Measurements from ENCODE around the gene TFCP2.
"Not testable (repeated sequence)": the region's sequence is repeated elsewhere in the genome, so short reads cannot be mapped to it uniquely, and the experiment has no call there.

TFCP2 gene

GRCh38 chr12:51147309-51147708 lies 25.6 kb downstream of the TFCP2 start:
- no peak for DNase-seq

DNA sequence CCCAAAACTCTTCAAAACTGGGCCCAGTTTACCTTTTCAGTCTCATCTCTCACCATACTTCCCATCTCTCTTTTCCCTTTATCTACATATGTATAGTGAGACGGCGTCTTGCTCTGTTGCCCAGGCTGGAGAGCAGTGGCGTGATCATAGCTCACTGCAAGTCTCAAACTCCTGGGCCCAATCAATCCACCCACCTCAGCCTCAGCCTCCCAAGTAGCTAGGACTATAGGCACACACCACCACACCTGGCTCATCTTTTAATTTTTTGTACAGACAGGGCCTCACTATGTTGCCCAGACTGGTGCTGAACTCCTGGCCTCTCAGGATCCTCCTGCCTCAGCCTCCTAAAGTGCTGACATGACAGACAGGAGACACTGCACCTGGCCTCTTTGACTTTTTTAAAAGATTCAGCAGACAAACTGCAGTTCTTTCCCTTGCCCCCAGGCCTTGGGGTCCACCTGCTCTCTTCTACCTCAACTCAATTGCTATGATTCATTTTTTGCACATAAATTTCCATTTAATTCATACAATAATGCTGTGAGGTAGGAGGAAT lies 33.6 kb downstream of the TFCP2 start:
- DNase-seq: no peak

DNA sequence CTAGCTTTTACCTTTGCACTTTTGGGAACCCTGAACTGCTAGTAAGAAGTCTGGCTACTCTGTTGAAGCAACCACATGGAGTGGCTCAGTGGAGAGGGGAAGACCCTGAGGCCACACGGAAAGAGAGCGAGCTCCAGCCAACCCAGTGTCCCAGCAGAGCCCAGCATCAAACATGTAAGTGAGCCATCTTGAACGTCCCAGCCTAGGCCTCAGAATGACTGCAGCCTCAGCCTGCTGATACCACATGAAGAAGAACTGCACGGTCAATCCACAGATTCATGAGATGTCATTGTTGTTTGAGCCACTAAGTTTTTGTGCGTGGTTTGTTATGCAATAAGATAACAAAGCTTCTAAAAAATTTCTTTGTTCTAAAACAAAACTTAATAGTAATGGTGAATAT lies 40.2 kb downstream of the TFCP2 start:
- no peak for DNase-seq

DNA sequence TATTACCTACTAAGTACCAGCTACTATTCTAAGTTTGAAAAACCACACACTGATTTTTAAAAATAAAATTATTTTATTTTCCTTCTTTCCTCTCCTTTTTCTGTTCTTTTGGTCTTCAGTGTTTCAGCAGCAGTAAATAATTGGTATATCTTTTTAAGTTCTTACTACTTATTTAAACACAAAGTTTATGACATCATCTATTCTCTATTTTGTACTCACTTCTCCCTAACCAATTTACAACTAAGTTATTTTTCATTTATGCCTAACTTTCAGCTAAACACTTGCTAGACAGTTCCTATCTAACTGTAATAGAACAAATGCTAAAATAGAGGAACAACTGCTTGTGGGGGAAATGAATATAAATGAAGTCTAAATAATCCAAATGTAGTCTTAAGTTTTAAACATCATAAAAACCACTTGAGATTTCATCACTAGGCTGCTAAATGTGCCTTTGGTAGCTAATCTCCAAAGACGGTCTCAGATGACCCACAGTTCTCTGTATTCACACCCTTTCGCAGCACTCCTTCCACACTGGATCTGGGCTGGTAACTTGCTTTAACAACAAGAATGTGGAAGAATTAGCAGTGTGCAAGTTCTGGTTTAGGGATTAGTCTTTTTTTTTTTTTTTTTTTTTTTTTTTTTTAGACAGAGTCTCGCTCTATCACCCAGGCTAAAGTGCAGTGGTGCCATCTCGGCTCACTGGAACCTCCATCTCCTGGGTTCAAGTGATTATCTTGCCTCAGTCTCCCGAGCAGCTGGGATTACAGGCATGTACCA lies 41.0 kb downstream of the TFCP2 start:
- DNase-seq: no peak

- no peak for DNase-seq
These were observed 44.0 kb downstream of the TFCP2 start for GRCh38 chr12:51128919-51129318.

- no peak for DNase-seq
These were observed 45.7 kb downstream of the TFCP2 start for GRCh38 chr12:51127050-51127729.

GRCh38 chr12:51126297-51126696 lies 46.6 kb downstream of the TFCP2 start:
- no peak for DNase-seq

- no peak for DNase-seq
These were observed 48.4 kb downstream of the TFCP2 start for GRCh38 chr12:51124504-51124903.

DNA sequence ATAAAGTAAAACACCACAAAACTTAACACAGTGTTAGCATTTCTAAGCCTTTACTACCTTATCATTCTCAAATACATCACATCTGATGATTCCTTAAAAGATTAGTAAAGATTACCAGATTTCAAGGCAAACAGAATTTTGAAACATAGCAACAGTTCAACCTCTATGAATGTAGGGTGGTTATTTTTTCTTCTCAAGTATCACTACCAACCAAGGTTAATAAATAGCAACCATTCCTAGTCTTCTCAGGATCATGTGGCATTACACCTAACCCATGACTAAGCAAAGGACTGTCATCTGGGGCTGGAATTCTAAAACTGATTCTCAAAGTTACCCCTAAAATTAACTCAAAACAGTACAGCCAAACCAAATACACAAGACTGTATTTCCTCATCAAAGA lies 50.1 kb downstream of the TFCP2 start:
- no peak for DNase-seq

DNA sequence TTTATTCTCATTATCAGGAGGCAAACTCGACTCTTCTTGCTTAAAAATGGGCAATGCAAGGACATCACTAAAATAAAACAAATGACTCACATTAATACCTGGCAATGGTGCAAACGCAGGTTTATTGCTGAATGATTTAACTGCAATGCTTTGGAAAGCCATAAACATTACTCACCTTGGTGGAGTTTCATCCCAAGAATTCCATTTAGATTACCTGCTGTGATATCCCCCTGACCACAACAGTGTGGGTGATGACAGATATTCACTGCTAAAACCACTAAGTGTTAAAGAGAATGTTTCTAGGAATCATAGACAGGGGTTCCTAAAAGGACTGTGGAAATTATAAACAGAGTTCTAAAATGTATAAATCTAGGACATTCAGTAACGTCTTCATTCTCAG lies 54.2 kb downstream of the TFCP2 start:
- peak; percentile 18 to 60 for DNase-seq

DNA sequence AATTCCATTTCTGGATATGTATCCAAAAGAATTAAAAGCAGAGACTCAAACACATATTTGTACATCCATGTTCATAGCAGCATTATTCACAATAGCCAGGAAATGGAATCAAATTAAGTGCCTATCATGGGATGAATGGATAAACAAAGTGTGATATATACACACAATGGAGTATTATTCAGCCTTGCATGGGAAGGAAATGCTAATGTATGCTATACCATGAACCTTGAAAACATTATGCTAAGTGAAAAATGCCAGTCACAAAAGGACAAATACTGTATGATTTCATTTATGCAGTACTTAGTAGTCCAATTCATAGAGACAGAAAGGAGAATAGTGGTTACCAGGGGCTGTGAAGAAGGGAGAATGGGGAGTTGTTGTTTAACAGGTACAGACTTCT lies 57.4 kb downstream of the TFCP2 start:
- no peak for DNase-seq

DNA sequence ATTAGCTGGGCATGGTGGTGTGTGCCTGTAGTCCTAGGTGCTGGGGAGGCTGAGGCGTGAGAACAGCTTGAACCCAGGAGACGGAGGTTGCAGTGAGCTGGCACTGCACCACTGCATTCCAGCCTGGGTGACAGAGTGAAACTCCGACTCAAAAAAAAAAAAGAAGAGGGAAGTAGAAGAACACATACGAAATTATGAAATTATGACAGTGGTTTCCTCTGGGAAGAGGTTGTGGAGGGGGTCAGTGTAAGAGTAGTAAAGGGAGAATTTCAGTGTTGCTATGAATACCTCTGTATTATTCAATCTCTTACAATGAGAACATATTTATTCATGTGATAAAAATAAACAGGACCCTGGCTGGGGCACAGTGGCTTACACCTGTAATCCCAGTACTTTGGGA lies 64.8 kb downstream of the TFCP2 start:
- no peak for DNase-seq

- no peak for DNase-seq
These were observed 69.0 kb downstream of the TFCP2 start for GRCh38 chr12:51103977-51104376.

DNA sequence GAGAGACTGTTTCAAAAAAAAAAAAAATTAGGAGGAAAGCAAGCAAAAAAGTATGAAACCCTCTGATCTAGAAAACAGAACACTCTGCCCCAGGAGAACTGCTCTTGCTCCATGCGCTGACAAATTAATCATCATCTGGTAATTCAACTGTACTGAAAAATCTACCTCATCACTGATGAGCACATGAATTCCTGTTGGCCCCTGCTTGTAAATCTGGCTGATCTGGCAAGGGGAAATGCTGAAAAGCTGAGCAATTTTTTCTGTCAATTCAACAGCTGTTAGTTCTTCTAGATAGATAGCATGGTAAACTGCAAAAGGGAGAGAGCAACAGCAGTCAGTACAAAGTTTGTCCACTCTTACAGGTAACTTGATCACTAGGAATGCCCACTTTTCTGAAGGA lies 74.3 kb downstream of the TFCP2 start:
- no peak for DNase-seq

DNA sequence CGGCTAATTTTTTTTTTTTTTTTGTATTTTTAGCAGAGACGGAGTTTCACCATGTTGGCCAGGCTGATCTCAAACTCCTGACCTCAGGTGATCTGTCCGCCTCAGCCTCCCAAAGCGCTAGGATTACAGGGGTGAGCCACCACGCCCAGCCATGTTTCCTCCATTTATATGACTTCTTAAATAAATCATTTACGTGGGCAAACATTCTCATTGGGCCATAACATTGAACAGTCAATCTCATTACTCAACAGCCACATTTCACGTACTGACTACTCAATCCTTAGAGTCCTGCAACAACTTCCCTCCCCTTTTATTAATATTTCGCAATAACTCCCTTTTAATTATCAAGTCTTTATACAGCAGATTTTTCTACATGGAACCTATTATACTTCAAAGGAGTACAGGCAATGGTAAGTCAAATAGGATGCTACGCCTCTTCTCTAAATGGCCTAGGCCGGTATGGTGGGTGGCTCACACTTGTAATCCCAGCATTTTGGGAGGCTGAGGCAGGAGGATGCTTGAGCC lies 82.2 kb downstream of the TFCP2 start:
- DNase-seq: no peak

DNA sequence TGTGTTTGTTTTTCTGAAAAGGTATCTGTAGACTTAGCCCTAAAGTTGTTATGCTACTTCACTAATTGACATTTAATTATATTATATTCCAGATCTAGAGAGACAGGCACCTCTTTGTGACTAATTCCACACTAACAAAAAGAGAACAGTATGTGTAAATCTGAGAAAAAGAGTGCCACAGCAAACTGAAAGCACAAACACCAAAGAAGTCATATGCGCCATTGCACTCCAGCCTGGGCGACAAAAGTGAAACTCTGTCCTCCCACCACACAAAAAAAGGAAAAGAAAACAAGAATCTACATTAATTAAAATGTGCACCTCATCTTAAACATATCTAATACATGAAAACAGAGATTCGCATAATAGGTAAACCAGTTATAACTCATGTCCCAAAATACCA lies 85.1 kb downstream of the TFCP2 start:
- DNase-seq: no peak

GRCh38 chr12:51086933-51087332 lies 86.0 kb downstream of the TFCP2 start:
- no peak for DNase-seq

DNA sequence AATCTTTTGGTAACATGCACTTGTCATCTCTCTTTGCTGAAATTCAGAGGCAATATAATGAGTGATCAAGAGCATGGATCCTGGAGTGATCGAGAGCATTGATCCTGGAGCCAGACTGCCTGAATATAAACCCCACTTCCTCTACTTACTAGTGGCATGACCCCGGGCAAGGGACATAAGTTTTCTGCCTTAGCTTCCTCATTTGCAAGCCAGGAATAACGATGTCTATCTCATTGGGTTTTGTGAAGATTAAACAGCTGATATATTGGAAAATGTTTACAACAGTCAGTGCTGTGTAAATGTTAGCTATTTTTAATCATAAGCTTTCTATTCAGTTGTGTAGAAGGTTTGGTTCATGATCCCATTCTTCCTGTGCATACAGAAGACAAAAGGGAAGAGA lies 87.2 kb downstream of the TFCP2 start:
- DNase-seq: no peak

GRCh38 chr12:51083126-51083833 lies 89.7 kb downstream of the TFCP2 start, which contains the start of gene CSRNP2:
Gene CSRNP2, minus strand, starts transcription at chr12:51083596. Its CDS starts 7,035 bp downstream, at chr12:51076561.
- peak; percentile 78 to 91 for DNase-seq

- peak in 1 of 2 experiments; percentile 39 for DNase-seq
These were observed 90.3 kb downstream of the TFCP2 start for GRCh38 chr12:51082561-51083125.

- DNase-seq: no peak
These were observed 91.5 kb downstream of the TFCP2 start for GRCh38 chr12:51081421-51081820.

DNA sequence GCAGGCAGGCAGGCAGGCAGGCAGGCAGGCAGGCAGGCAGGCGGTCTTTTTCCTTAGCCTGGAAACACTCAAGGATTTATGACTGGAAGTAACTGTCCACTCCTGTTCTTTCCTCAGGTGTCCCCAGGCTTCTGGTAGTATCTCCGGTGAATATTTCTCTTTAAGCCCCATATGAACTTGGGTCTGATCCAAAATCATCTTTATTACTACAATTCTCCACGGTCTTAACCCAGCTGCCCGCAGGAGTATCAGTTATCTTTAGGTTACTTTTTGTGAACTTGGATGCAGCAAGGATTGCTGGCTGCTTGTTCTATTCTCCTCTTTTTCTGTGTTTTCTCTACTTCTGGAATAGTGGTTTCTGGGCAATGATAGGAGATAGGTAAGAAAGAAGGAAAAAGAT lies 92.8 kb downstream of the TFCP2 start:
- DNase-seq: no peak

GRCh38 chr12:51078866-51079265 lies 94.1 kb downstream of the TFCP2 start:
- not testable (repeated sequence) for DNase-seq

All from SW 1271 (cell line).